CMK (cell line): ENCODE measurements around the gene CTIF.
"Not testable (repeated sequence)": the region's sequence is repeated elsewhere in the genome, so short reads cannot be mapped to it uniquely, and the experiment has no call there.

Experiments used
- DNase-seq: peaks from one replicate; pipeline ENCODE4 v3.0.0-alpha.2; 2010; ENCODE audit warnings: low read depth

CTIF gene

GRCh38 chr18:48803951-48804855 is 265.4 kb downstream of the CTIF start:
- DNase-seq, result no peak

GRCh38 chr18:48804856-48805610 is 266.2 kb downstream of the CTIF start:
- no peak for DNase-seq

GRCh38 chr18:48805826-48806535 is 267.1 kb downstream of the CTIF start:
- no peak for DNase-seq

GRCh38 chr18:48806551-48807261 is 267.9 kb downstream of the CTIF start:
- no peak for DNase-seq

- DNase-seq, result no peak
Observed at GRCh38 chr18:48808476-48808875, 269.6 kb downstream of the CTIF start.

- no peak for DNase-seq
Observed at GRCh38 chr18:48809365-48809764, 270.5 kb downstream of the CTIF start.

- no peak for DNase-seq
Observed at GRCh38 chr18:48810805-48811204, 272.0 kb downstream of the CTIF start.

- DNase-seq, result no peak
Observed at GRCh38 chr18:48811401-48811800, 272.6 kb downstream of the CTIF start.

GRCh38 chr18:48811977-48812451 is 273.2 kb downstream of the CTIF start:
- DNase-seq, result not testable (repeated sequence)

GRCh38 chr18:48813321-48813720 is 274.5 kb downstream of the CTIF start:
- no peak for DNase-seq

- DNase-seq, result no peak
Observed at GRCh38 chr18:48813833-48814489, 275.1 kb downstream of the CTIF start.

- no peak for DNase-seq
Observed at GRCh38 chr18:48814490-48815178, 275.8 kb downstream of the CTIF start.

- DNase-seq, result no peak
Observed at GRCh38 chr18:48815179-48815515, 276.3 kb downstream of the CTIF start.

GRCh38 chr18:48815581-48816324 is 276.9 kb downstream of the CTIF start:
- DNase-seq, result no peak

- no peak for DNase-seq
Observed at GRCh38 chr18:48816554-48816953, 277.7 kb downstream of the CTIF start.

GRCh38 chr18:48817021-48817461 is 278.2 kb downstream of the CTIF start:
- no peak for DNase-seq

GRCh38 chr18:48818329-48819254 is 279.8 kb downstream of the CTIF start:
- no peak for DNase-seq

GRCh38 chr18:48819276-48819675 is 280.4 kb downstream of the CTIF start:
- no peak for DNase-seq
